Stimulated activated CD8-positive, alpha-beta memory T cell treated with anti-CD3 and anti-CD28 coated beads, Interleukin-2, amount 100 ng/mL, for 48 hours (primary cell): ENCODE measurements around the gene PALD1.
A peak's percentile ranks its signal among the peaks of the same experiment; 100 is the strongest.

Source experiments
- DNase-seq, 2 donors: peaks; one replicate each; pipeline ENCODE4 v3.0.0-alpha.2; 2020; ENCODE audit warnings: low read depth in 2 of 2

PALD1 gene

DNA sequence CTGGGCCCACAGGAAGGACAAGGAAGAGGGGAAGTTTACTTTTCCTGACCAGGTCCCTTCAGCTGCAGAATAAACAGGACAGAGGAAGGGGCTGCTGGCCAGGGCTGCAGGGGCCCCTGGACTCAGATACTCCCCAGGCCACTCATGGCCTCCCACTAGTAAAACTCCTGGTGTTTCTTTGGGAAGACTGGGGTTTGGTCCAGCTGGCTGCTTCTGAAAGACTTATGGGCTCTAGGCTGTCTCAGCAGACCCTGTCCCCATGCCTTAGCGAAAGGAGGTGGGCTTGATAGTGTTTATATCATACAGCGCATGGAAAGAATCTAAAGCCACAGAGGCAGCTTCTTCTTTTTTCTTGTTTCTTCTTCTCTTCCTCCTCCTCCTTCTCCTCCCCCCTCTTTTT, 56.4 kb downstream of the PALD1 start:
- no peak for DNase-seq

DNA sequence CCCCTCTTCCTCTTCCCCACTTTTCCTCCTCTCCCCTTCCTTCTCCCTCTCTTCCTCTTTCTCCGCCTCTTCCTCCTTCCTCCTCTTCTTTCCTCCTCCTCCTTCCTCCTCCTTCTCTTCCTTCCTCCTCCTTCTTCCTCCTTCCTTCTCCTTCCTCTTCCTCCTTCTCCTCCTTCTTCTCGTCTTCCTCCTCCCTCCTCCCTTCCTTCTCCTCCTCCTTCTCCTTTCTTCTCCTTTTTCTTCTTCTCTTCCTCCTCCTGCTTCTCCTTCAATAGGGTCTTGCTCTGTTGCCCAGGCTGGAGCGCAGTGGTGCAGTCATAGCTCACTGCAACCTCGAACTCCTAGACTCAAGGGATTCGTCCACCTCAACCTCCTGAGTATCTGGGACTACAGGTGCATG, 56.9 kb downstream of the PALD1 start:
- no peak for DNase-seq

GRCh38 chr10:70536196-70536861, 57.8 kb downstream of the PALD1 start:
- DNase-seq = no peak

- DNase-seq = peak in 1 of 2 donors; percentile 21
Measured at GRCh38 chr10:70537398-70538194, 59.0 kb downstream of the PALD1 start.

GRCh38 chr10:70538195-70538520, 59.6 kb downstream of the PALD1 start:
- no peak for DNase-seq

DNA sequence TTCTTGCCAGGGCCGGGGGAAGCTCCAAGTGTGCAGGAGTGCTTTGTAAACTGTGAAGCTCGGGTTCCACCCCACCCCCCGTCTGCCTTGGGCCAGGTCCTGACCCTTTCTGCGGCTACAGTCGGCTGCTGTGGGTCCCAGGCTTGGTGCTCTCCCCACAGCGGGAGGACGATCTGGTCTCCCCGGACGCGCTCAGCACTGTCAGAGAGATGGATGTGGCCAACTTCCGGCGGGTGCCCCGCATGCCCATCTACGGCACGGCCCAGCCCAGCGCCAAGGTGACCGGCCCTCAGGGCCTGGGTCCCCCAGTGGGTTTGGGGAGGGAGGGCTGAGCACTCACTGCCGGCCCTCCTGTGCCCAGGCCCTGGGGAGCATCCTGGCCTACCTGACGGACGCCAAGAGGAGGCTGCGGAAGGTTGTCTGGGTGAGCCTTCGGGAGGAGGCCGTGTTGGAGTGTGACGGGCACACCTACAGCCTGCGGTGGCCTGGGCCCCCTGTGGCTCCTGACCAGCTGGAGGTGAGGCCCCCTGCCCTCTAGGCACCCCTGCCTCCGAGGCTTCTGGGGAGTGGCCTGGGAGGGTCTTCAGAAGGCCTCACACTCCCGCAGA, 60.3 kb downstream of the PALD1 start:
- no peak for DNase-seq

- DNase-seq = no peak
Measured at GRCh38 chr10:70539471-70539870, 60.9 kb downstream of the PALD1 start.

DNA sequence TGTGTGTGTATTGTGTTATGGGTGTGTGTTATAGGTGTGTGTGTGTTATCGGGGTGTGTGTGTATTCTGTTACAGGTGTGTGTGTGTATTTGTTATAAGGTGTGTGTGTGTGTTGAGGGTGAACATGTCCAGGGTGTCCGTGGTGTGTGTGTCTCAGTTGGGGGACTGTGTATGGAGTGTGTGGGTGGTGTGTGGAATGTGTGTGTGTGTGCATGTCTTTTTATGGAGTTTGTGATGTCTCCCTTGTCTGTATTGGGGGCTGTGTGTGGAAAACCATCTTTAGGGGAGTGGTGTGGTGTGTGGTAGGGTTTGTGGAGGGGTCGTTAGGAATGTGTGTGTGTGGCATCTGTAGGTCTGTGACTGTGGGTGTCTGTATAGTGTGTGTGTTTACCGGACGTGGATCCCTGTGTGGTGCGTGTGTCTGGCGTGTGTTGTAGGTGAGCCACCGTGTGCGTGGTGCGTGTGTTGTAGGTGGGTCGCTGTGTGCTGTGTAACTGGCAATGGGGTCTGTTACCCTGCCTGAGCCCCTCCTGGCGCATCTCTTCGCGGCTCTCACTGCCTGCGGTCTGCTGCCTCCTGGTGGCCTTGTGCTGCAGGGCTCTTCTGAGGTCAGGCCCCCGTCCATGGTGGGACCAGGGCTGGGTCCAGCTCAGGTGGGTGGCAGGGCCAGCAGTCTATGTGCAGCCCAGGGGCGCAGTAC, 61.7 kb downstream of the PALD1 start:
- no peak for DNase-seq

DNA sequence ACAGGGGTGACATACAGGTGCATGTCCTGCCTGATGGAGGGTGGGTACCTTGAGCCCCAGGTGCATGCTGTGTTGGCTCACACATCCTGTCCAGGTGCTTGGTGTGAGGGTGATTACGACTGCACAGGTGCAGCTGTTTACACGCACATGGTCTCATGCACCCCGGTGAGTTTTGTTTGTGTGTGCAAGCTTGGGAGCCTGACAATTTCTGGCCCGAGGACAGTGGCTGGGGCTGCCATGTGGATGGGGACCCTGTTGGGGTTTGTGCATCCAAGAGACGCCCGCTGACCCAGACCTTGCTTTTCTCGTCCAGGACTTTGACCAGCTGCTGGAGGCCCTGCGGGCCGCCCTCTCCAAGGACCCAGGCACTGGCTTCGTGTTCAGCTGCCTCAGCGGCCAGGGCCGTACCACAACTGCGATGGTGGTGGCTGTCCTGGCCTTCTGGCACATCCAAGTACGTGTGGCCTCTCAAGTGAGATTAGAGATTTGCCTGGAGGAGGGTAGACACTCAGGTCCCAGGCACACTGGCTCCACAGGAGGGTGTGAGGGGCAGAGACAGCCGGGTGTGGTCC, 62.3 kb downstream of the PALD1 start:
- no peak for DNase-seq

GRCh38 chr10:70541736-70542564, 63.4 kb downstream of the PALD1 start:
- no peak for DNase-seq

GRCh38 chr10:70542565-70542938, 64.0 kb downstream of the PALD1 start:
- DNase-seq = no peak

- no peak for DNase-seq
Measured at GRCh38 chr10:70543911-70544310, 65.3 kb downstream of the PALD1 start.

GRCh38 chr10:70544431-70545340, 66.1 kb downstream of the PALD1 start:
- no peak for DNase-seq

- DNase-seq = no peak
Measured at GRCh38 chr10:70546584-70546983, 68.0 kb downstream of the PALD1 start.

GRCh38 chr10:70549351-70549961, 70.9 kb downstream of the PALD1 start:
- no peak for DNase-seq

DNA sequence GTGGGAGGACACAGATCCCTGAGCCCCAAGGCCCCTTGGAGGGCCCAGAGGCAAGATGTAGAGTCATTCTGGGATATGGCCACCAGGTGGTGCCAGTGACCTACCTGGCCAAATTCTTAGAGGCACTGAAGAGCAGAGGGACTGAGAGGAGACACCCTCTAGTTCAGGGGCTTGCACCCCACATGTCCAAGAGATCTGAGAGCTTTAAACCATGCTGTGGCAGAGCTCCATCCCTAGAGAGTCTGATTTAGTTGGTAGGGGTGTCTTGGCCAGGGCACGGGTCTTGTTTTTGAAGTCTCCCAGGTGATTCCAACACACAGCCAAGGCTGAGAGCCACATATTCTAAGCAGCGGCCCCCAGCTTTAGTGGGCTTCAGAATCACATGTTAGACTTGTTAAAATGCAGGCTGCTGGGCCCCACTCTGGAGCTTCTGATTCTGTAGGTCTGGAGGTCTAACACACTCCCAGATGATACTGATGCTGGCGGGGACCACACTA, 71.4 kb downstream of the PALD1 start:
- peak; percentile 49 to 61 for DNase-seq

GRCh38 chr10:70550459-70550858, 71.9 kb downstream of the PALD1 start:
- no peak for DNase-seq

- no peak for DNase-seq
Measured at GRCh38 chr10:70551466-70551865, 72.9 kb downstream of the PALD1 start.

DNA sequence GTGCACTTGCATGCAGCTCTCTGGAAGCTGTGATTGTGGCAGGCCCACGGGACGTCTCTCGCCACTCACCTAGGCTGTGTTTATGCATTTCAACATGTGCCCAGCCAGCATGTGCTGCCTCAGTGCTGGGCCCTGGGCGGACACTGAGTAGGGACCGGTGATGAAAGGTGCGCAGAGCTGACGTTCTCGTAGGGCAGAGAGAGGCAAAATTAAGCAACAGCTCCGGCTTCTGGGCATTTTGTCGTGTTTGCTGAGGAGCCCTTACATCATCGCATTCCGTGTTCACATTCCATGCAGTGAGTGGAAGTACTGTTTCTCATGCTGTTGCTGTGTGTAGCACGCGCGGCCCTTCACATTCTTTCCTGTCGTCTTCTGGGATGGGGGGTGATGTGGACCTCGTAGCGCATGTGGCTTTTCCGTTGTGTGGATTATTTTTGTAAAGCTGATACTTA, 73.4 kb downstream of the PALD1 start:
- no peak for DNase-seq

DNA sequence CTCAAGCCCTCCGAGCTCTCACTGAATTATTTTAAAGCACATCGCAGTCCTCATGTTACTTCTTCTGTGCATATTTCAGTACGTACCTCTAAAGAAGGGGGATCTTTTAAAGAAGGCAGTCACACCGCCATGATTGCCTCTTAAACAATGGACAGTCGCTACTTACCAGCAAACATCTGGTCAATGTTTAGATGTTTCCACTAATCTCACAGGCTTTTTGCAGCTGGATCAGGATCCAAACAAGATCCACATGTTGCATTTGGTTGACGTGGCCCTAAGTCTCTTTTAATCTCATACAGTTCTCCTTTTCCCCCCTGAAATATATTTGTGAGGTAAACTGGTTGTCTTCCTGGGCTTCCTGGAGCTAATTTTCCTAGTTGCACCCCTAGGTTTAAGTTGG, 74.0 kb downstream of the PALD1 start:
- no peak for DNase-seq
